Kidney (tissue), 14 donors: ENCODE measurements around the gene CTTN. TPM values are rescaled to one million over a fixed set of nuclear protein-coding genes. Genes with fewer than 3 reads are reported as not detected.

Experiments used
- DNase-seq, 5 donors: peaks; one replicate each; pipeline ENCODE4 v3.0.0-alpha.2; 2013 to 2020
- FAIRE-seq: peaks from 2 replicates; lab custom pipeline; 2012; peaks lifted over from hg19 to GRCh38; lab: Jason Lieb, UNC
- H3K27ac ChIP-seq, 2 donors: one replicate each; pipeline ENCODE4 v1.7.0; 2013; ENCODE audit warnings: low read depth in 2 of 2, low read length in 2 of 2, inconsistent platforms in 1 of 2
- H3K27me3 ChIP-seq: one replicate; pipeline ENCODE4 v1.7.1; 2013; ENCODE audit warnings: low read length, inconsistent platforms; ENCODE audit not compliant: control insufficient read depth, insufficient read depth
- H3K36me3 ChIP-seq, 3 donors: one replicate each; pipeline versions ENCODE4 v1.7.0 to v1.7.1; 2013; ENCODE audit warnings: low read length in 3 of 3, control low read depth in 1 of 3, inconsistent platforms in 1 of 3; ENCODE audit not compliant: insufficient read depth in 3 of 3, control insufficient read depth in 2 of 3
- H3K4me1 ChIP-seq, 3 donors: one replicate each; pipeline versions ENCODE4 v1.7.0 to v1.7.1; 2013; ENCODE audit warnings: low read length in 3 of 3, inconsistent platforms in 1 of 3, low read depth in 1 of 3; ENCODE audit not compliant: control insufficient read depth in 2 of 3, insufficient read depth in 2 of 3
- H3K4me3 ChIP-seq, 3 donors: one replicate each; pipeline versions ENCODE4 v1.7.0 to v1.8.1; 2013; ENCODE audit warnings: low read length in 3 of 3, control low read depth in 1 of 3, inconsistent platforms in 1 of 3
- H3K9ac ChIP-seq, 3 donors: one replicate each; pipeline versions ENCODE4 v1.7.0 to v1.7.1; 2013; ENCODE audit warnings: low read length in 3 of 3, control low read depth in 1 of 3, inconsistent platforms in 1 of 3
- H3K9me3 ChIP-seq, 3 donors: one replicate each; pipeline versions ENCODE4 v1.7.0 to v1.7.1; 2013; ENCODE audit warnings: low read length in 3 of 3, control low read depth in 1 of 3, inconsistent platforms in 1 of 3; ENCODE audit not compliant: control insufficient read depth in 2 of 3, insufficient read depth in 1 of 3
- intact Hi-C: fragments of 100-400 bp; cut with DNase I; formaldehyde crosslinking; loops from one replicate; pipeline ENCODE4 v1.11.1; 2022
- polyA plus RNA-seq: library from polyadenylated mRNA; stranded (reverse); fragments of 350-450 nt; fragmentation: Illumina TruSeq; extraction: RNeasy Lipid Tissue Mini Kit (QIAGEN cat#74804); gene quantifications from one replicate; pipeline ENCODE4 v1.2.3, GENCODE V29; 2014; ENCODE audit warnings: low read depth, low replicate concordance; ENCODE audit not compliant: insufficient read depth
- total RNA-seq: library from RNA; stranded (reverse); fragmentation: NEBNext Ultra II Directional; extraction: Animal tissue kit (Norgen Biotek cat#: 25700); gene quantifications from one replicate; pipeline ENCODE4 v1.2.1, GENCODE V29; 2021
- TF ChIP-seq, protein P1 (sequence below): IDR thresholded peaks from 3 replicates; pipeline ENCODE4 v1.5.1; 2012; ENCODE audit warnings: mild to moderate bottlenecking, moderate library complexity, borderline replicate concordance; ENCODE audit not compliant: insufficient read depth; ENCODE audit errors: extremely low read depth
- donor health status: control.
- donor health status: control.
- donor health status: control.
- donor health status: control.
- donor health status: control.
- donor health status: DM: yes; HTN: yes; CAD: no.
- donor health status: Normal renal cell carcinoma (clear cell type).

CTTN gene
- total and polyA plus RNA-seq, 2 donors from 2014 or later = 84.9 to 316 TPM

DNA sequence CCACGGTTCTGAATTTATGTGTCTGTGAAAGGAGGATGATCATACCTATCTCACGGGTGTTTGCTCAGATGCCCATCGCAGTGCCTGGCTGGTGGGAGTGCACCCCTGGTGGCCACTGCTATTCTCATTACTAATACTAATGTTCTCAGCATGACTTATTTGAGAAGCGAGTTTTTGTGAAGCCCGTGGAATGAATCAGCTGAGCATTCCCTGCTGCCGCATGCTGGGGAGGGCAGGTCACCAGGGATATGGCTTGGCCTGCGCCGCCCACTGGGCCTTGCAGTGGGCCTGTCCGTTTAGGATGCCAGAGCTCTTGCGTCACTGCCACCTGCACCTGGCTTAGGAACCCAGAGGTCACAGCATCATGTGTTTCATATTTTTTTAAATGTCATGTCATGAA is 16.9 kb downstream of the CTTN start:
- H3K27ac ChIP-seq = no peak overlapping the region
- H3K9me3 ChIP-seq = no peaks in the 10 kb centered on the region
- no peaks in the 10 kb centered on the region for H3K27me3 ChIP-seq
- intact Hi-C loops = no loop called here
- TF ChIP-seq, protein P1, sequence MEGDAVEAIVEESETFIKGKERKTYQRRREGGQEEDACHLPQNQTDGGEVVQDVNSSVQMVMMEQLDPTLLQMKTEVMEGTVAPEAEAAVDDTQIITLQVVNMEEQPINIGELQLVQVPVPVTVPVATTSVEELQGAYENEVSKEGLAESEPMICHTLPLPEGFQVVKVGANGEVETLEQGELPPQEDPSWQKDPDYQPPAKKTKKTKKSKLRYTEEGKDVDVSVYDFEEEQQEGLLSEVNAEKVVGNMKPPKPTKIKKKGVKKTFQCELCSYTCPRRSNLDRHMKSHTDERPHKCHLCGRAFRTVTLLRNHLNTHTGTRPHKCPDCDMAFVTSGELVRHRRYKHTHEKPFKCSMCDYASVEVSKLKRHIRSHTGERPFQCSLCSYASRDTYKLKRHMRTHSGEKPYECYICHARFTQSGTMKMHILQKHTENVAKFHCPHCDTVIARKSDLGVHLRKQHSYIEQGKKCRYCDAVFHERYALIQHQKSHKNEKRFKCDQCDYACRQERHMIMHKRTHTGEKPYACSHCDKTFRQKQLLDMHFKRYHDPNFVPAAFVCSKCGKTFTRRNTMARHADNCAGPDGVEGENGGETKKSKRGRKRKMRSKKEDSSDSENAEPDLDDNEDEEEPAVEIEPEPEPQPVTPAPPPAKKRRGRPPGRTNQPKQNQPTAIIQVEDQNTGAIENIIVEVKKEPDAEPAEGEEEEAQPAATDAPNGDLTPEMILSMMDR = no peak
- H3K4me1 ChIP-seq = no peaks in the 10 kb centered on the region
- H3K9ac ChIP-seq = no peak overlapping the region
- FAIRE-seq = no peak
- H3K36me3 ChIP-seq = peaks cover 4 to 65% (median 49%) of the 10 kb centered on the region in 3 donors
- no peak for DNase-seq
- H3K4me3 ChIP-seq = no peak overlapping the region

DNA sequence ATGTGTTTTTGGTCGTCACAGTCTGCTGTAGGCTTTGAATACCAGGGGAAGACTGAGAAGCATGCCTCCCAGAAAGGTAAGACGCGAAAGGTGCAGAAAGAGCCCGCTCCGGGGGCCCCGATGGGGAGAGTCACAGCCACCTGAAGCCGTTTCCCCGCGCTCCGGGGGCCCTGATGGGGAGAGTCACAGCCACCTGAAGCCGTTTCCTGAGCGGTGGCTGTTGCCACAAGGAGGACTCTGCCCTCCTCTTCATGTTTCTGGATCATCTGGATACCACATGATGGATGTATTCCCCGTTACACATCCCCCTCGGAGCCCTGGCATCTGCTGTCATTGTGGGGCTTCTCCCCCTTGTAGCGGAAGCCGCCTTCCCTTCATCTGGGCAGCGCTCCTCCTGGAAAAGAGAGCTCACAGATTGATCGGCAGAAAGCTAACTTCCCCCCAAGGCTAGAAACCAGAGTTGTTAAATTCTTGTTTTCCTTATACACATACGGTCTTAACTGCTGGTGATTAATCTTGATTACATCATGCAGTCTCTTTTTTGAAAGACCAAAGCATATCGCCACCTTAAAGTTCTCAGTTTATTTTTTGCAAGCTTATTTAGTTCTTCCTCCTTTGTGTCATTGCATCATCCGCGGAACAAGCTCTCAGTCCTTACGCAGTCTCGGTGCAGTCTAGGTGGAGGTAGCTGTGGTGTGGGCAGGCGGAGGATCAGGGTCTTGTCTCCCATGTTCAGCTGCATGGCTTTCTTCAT is 17.5 kb downstream of the CTTN start:
- intact Hi-C loops = no loop called here
- Histone ChIP-seq H3K27me3 (no peaks in the 10 kb centered on the region), H3K9ac (no peak overlapping the region), H3K4me3 (no peak overlapping the region), H3K4me1 (no peaks in the 10 kb centered on the region), H3K27ac (no peak overlapping the region), H3K9me3 (no peaks in the 10 kb centered on the region), H3K36me3 (peaks cover 0 to 64% (median 48%) of the 10 kb centered on the region in 3 donors)
- no peak for DNase-seq
- TF ChIP-seq, protein P1 = no peak
- FAIRE-seq = no peak

DNA sequence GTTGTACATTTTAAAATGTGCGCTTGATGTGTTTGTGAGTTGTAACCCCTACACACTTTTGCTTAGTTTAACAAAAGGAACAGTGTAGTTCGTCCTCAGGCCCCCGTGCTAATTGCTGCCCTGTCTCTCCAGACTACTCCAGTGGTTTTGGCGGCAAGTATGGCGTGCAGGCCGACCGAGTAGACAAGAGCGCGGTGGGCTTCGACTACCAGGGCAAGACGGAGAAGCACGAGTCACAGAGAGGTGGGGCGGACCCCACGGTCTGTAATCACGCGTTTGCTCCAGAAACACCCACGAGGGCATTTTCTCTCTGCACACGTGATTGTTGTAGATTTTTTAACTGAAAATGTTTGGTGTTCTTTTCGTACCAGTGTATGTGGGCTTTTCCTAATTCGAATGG is 18.6 kb downstream of the CTTN start:
- Histone ChIP-seq H3K9me3 (no peaks in the 10 kb centered on the region), H3K27me3 (no peaks in the 10 kb centered on the region), H3K36me3 (peaks cover 0 to 64% (median 49%) of the 10 kb centered on the region in 3 donors), H3K9ac (no peak overlapping the region), H3K4me1 (no peaks in the 10 kb centered on the region), H3K4me3 (no peak overlapping the region), H3K27ac (no peak overlapping the region)
- intact Hi-C loops = no loop called here
- TF ChIP-seq, protein P1 = no peak
- DNase-seq = no peak
- FAIRE-seq = no peak
